Skeletal muscle satellite cell (primary cell): ENCODE measurements around the gene DNAJC2. TPM values are rescaled to one million over a fixed set of nuclear protein-coding genes. Genes with fewer than 3 reads are reported as not detected.

ENCODE experiments used
- small RNA-seq: library from RNA; depleted of rRNA; stranded (forward); fragments of <200 nt; gene quantifications from one replicate; pipeline ENCODE3, GENCODE V24; 2012

The DNAJC2 gene

Small RNA genes lying within 50 kb of the gene (small RNA-seq; reads per million reads assigned to genes)
- not detected for gene RPS29P16
